GM21515 (cell line): ENCODE results near the gene ERC2.

Source experiments
- ATAC-seq: cut with Tn5 transposase; IDR thresholded peaks from one replicate; pipeline ENCODE4 v1.9.1; 2021; ENCODE audit not compliant: unreplicated experiment

Gene ERC2

GRCh38 chr3:56012721-56013120, 455.5 kb downstream of the ERC2 start:
- ATAC-seq: no peak

GRCh38 chr3:56005196-56005805, 463.0 kb downstream of the ERC2 start:
- ATAC-seq: no peak

- no peak for ATAC-seq
Observed at GRCh38 chr3:56003129-56003528, 465.1 kb downstream of the ERC2 start.

GRCh38 chr3:56001991-56002390, 466.3 kb downstream of the ERC2 start:
- ATAC-seq: no peak

- no peak for ATAC-seq
Observed at GRCh38 chr3:56001537-56001936, 466.7 kb downstream of the ERC2 start.

GRCh38 chr3:55989366-55989765, 478.9 kb downstream of the ERC2 start:
- ATAC-seq: no peak

GRCh38 chr3:55988905-55989304, 479.4 kb downstream of the ERC2 start:
- no peak for ATAC-seq

GRCh38 chr3:55984626-55985025, 483.6 kb downstream of the ERC2 start:
- no peak for ATAC-seq

GRCh38 chr3:55978953-55979352, 489.3 kb downstream of the ERC2 start:
- ATAC-seq: no peak

GRCh38 chr3:55974421-55975165, 493.7 kb downstream of the ERC2 start:
- ATAC-seq: no peak

GRCh38 chr3:55969634-55970033, 498.6 kb downstream of the ERC2 start:
- no peak for ATAC-seq

GRCh38 chr3:55968331-55968730, 499.9 kb downstream of the ERC2 start:
- no peak for ATAC-seq

GRCh38 chr3:55966566-55966965, 501.7 kb downstream of the ERC2 start:
- no peak for ATAC-seq

GRCh38 chr3:55965776-55966175, 502.5 kb downstream of the ERC2 start:
- no peak for ATAC-seq

GRCh38 chr3:55964491-55964985, 503.7 kb downstream of the ERC2 start:
- no peak for ATAC-seq

GRCh38 chr3:55963601-55964000, 504.7 kb downstream of the ERC2 start:
- no peak for ATAC-seq

- ATAC-seq: no peak
Observed at GRCh38 chr3:55959471-55960080, 508.7 kb downstream of the ERC2 start.

GRCh38 chr3:55958605-55959004, 509.7 kb downstream of the ERC2 start:
- no peak for ATAC-seq

- no peak for ATAC-seq
Observed at GRCh38 chr3:55955891-55956477, 512.3 kb downstream of the ERC2 start.

GRCh38 chr3:55951388-55951787, 516.9 kb downstream of the ERC2 start:
- no peak for ATAC-seq

- no peak for ATAC-seq
Observed at GRCh38 chr3:55947406-55947805, 520.9 kb downstream of the ERC2 start.
